Posterior cingulate gyrus (tissue), 11 donors: ENCODE measurements around the gene EDEM3.
"Not testable (repeated sequence)": the region's sequence is repeated elsewhere in the genome, so short reads cannot be mapped to it uniquely, and the experiment has no call there.

ENCODE experiments used
- DNase-seq, 10 donors: peaks; one replicate each; pipeline versions ENCODE4 v3.0.0 to v3.0.0-alpha.2; 2020 to 2021; ENCODE audit warnings: mixed read lengths in 3 of 10
- intact Hi-C: fragments of 100-400 bp; cut with DNase I; formaldehyde crosslinking; loops from one replicate; pipeline ENCODE4 v1.15.1; 2023

EDEM3 gene

GRCh38 chr1:184682956-184683355, 71.7 kb downstream of the EDEM3 start:
- intact Hi-C loops, result no loop called here
- DNase-seq, result no peak

- intact Hi-C loops, DNase-seq: not testable (repeated sequence)
Measured at GRCh38 chr1:184680611-184681225, 73.9 kb downstream of the EDEM3 start.

- DNase-seq, intact Hi-C loops: not testable (repeated sequence)
Measured at GRCh38 chr1:184679472-184679871, 75.2 kb downstream of the EDEM3 start.

- intact Hi-C loops, result no loop called here
- DNase-seq, result no peak
Measured at GRCh38 chr1:184677344-184677743, 77.3 kb downstream of the EDEM3 start.

GRCh38 chr1:184673305-184673704, 81.4 kb downstream of the EDEM3 start:
- intact Hi-C loops, result no loop called here
- no peak for DNase-seq

GRCh38 chr1:184672013-184672726, 82.5 kb downstream of the EDEM3 start:
- intact Hi-C loops, result no loop called here
- no peak for DNase-seq

DNA sequence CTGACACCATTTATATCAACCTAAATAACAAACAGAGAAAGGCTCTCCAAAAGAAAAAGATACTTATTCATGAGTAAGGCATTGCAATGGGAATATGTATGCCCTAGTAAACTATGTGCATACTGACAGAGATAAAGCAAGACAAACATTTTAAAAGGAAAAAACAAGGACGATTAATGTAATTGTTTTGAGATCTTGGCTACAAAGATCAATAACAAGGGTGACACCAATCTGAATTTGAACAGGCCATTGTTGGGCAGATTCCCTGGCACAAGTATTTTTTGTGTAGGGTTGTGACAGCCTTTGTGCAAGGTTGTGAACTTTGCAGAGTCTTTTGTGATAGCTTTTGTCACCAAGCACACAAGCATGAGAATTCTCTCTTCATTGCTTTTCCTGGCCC, 85.3 kb downstream of the EDEM3 start:
- no peak for DNase-seq
- intact Hi-C loops, result no loop called here

- no peak for DNase-seq
- intact Hi-C loops, result loop anchor here (2.0 kb wide), 1 partner anchor 591 kb away; no protein-coding TSS in a partner anchor
Measured at GRCh38 chr1:184665360-184665759, 89.3 kb downstream of the EDEM3 start.

- DNase-seq, result peak in 2 of 10 donors; percentile 17 to 38
- intact Hi-C loops, result loop anchor here (2.0 to 5.0 kb wide), 3 partner anchors 87 to 590 kb away; partner anchors contain the start of gene C1orf21
Measured at GRCh38 chr1:184664661-184665060, 90.0 kb downstream of the EDEM3 start.

DNA sequence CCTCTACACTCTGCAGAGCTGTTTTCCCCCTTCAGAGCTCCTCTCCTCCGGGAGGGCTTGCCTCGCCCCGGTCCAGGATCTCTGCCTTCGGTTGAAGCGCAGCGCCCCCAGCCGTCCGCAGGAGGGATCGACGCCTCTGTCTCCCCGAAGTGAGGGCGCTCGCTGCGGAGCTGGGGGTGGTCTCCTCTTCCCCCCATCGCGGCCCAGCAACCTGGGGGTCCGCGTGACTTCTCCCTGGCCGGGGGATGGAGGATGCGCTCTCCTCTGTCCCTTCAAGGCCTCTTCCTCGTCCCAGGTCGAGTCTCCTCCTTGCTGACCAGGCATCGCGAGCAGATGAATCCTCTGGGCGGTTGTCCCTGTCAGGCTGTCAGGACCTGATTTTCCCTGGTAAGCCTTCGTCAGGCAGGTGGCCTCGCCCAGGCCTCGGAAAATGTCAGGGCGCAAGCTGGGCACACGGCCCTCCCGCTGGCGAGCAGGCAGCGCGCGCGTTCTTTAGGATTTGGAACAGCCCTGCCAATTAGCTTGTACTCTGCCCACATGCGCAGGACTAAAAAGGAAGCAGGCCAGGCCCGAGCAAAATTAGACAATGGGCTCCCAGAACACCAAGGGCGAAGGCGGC, 90.5 kb downstream of the EDEM3 start:
- DNase-seq, result peak; percentile 72 to 97 (median 85)
- intact Hi-C loops, result loop anchor here (2.0 to 5.0 kb wide), 3 partner anchors 87 to 589 kb away; partner anchors contain the start of gene C1orf21

DNA sequence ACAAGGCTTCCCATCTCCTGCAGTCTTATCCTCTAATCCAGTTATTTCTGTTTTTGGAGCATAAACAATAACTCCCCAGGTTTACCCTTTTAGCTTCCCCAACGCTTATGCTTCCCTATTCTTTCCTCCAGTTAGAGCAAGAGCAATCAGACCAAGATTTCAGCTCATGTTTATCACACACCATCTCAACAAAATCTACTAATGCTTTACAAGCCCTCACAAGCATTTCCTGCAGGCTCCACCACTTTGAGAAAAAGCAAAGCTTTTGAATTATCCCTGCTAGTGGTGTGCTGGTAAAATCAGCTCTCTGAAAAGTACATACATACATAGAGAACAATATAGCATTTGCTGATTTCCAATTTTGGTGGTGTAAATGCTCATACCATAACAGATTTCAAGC, 92.9 kb downstream of the EDEM3 start:
- DNase-seq, result no peak
- intact Hi-C loops, result loop anchor here (5.0 kb wide), 2 partner anchors 84 to 274 kb away; partner anchors contain the start of gene C1orf21

DNA sequence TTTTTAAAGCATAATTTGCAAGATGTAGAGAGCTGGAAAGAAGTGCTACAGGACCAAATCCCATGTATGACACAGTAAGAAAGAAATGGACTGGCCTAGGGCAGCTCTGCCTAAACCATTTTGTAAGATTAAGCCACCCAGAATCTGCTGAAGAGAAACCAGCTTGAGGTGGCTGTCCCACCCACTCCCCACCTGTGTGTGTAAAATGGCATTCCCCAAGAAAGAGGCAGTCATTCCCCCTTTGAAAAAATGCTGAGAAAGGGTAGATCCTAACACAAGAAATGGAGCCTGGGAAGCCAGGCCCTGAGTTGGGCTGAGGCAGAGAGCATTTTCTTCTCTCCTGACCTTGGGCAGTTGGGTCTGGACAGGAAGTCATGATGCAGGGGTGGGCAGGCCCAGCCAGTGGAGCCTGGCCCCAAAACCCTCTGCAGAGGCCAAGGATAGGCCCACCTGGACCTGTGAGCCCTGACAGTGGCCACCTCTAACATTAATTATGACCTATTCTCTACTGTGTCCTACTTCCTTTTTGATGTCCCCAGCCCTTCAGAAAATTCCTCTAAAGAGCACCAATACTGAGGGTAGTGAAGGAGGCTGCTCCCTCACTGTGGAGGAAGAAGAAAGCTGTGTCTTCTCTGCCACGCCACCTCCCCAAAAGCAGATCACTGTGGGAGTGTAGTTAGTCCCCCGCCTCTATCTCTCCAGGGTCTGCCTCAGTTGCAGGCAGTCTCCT, 94.0 kb downstream of the EDEM3 start:
- intact Hi-C loops, result loop anchor here (5.0 kb wide), 2 partner anchors 83 to 273 kb away; partner anchors contain the start of gene C1orf21
- DNase-seq, result no peak

DNA sequence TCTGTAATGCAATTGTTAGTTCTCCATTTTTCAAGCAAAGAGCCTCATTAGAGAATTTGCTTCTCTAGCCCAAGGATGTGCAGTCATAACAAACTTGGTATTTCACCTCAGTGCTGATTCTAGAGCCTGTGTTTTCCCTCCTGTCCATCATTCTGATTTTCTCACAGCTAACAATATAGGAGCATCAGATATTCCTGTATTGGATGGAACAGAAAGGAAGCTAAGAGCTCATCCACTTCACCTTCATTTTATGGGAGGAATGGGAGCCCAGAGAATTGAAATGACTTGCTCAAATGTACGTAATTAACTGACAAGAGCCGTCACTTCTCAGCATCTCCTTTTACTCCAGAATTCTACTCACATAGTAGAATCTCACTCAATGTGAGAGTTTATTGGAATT, 96.6 kb downstream of the EDEM3 start:
- no peak for DNase-seq
- intact Hi-C loops, result no loop called here

DNA sequence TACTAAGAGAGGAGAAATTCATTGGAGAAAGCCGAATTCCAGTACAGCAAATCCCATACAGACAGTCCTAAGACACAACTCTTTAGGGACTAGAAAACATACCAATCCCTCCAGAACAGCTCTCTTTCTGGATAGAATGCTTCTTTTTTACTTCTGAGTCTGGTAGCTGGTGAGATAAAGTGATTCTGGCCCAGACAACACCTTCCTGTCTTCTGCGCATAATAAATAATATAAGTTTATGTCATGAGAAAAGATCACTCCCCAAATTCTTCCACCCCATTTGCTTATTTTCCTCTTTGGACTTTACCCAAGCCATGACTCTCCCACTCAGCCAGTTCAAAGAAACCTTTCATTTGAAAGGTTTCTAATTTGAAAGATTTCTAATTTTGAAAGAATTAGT, 98.4 kb downstream of the EDEM3 start:
- DNase-seq, result no peak
- intact Hi-C loops, result no loop called here

- intact Hi-C loops, result no loop called here
- no peak for DNase-seq
Measured at GRCh38 chr1:184655185-184655584, 99.5 kb downstream of the EDEM3 start.

- DNase-seq, result no peak
- intact Hi-C loops, result no loop called here
Measured at GRCh38 chr1:184650177-184650866, 104.3 kb downstream of the EDEM3 start.

DNA sequence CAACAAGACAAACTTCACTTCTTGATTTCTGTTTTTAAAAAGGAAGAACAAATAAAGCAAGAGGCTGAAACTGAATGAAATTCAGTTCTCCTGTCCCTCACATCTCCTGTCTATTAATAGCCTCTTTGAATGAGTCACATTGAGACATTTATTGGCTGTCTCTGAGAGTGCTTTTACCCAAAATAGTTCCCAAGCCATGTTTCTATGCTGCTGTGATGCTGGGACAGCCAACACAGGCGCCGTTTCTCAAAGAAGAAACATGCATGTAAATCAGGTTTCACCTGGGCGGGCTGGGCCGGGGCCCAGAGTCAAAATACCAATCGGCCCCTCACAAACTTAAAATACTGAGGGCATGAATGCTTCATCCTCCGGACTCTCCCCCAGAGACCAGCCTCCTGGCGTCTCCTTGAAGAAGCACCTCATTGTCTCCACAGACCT, 105.2 kb downstream of the EDEM3 start:
- intact Hi-C loops, result no loop called here
- DNase-seq, result peak in 1 of 10 donors; percentile 82

- intact Hi-C loops, result no loop called here
- no peak for DNase-seq
Measured at GRCh38 chr1:184648856-184649201, 105.8 kb downstream of the EDEM3 start.

DNA sequence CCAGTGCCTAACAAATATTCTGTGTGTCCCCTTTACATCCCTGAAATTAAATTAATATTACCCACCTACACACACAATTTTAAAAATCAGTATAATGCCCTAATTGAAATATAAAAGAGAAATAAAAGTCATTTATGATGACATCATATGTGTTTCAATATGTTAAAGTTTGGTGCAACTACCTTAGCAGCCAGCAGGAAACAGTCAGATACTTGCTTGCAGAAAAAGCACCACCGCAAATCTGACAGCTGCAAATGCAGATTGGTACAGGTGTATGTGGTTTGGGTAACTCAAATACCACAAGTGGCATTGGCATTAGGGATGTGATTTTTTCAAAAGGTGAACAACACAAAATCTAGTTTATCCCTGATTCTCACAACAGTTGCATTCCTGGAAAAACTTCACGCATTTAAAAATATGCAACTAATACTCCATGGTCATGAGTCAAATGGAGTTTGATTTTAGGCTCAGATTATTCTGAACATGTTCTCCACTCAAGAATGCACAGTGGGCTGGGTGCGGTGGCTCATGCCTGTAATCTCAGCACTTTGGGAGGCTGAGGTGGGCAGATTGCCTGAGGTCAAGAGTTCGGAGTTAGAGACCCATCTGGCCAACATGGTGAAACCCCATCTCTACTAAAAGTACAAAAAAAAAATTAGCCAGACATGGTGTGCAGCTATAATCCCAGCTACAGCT, 106.3 kb downstream of the EDEM3 start:
- no peak for DNase-seq
- intact Hi-C loops, result no loop called here

DNA sequence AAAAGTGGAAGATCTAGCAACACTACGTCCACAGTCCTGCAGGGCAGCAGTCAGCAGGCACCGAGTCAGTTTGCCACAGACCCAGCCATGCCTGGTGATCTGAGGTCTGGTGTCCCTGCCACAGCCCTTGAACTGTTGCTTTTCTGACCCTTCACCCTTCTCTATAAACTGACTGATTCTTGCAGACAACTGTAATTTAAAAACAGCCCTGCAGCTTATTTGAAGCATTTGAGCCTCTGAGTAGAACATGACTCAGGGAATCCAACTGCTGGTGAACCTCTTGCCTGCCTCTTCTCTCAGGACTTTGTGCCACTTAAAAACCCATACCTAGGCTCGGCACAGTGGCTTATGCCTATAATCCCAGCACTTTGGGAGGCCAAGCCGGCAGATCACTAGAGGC, 107.2 kb downstream of the EDEM3 start:
- DNase-seq, result no peak
- intact Hi-C loops, result no loop called here
